Tibial nerve (tissue), 4 donors: ENCODE measurements around the gene PTPRT. TPM values are rescaled to one million over a fixed set of nuclear protein-coding genes. Genes with fewer than 3 reads are reported as not detected.

ENCODE experiments used
- DNase-seq, 2 donors: peaks; one replicate each; pipeline ENCODE4 v3.0.0-alpha.2; 2019; ENCODE audit warnings: low spot score in 2 of 2
- H3K27ac ChIP-seq, 4 donors: fragments of 200-600 bp; sonication (generic) in 3 of 4; one replicate each; pipeline ENCODE4 v1.5.1; 2017 to 2019; ENCODE audit warnings: mild to moderate bottlenecking in 1 of 4
- H3K27me3 ChIP-seq, 2 donors: fragments of 200-600 bp; sonication (generic) in 1 of 2; one replicate each; pipeline versions ENCODE4 v1.5.1 to v1.6.0; 2017 to 2019
- H3K36me3 ChIP-seq, 3 donors: fragments of 200-600 bp; sonication (generic); one replicate each; pipeline ENCODE4 v1.5.1; 2018 to 2019
- H3K4me1 ChIP-seq, 4 donors: fragments of 200-600 bp; sonication (generic) in 3 of 4; one replicate each; pipeline ENCODE4 v1.5.1; 2017 to 2019
- H3K4me3 ChIP-seq, 4 donors: fragments of 200-600 bp; sonication (generic) in 3 of 4; one replicate each; pipeline ENCODE4 v1.5.1; 2017 to 2019; ENCODE audit warnings: mild to moderate bottlenecking in 1 of 4, moderate library complexity in 1 of 4
- H3K9me3 ChIP-seq, 4 donors: fragments of 200-600 bp; sonication (generic) in 3 of 4; one replicate each; pipeline ENCODE4 v1.5.1; 2017 to 2019
- EP300 ChIP-seq, 2 donors: sonication (generic); formaldehyde crosslinking; IDR thresholded peaks; one replicate each; pipeline ENCODE4 v1.6.1; 2017; ENCODE audit warnings: antibody characterized with exemption in 2 of 2, mild to moderate bottlenecking in 1 of 2
- POLR2A ChIP-seq, 2 donors: fragments of 450-650 bp; IDR thresholded peaks; one replicate each; pipeline ENCODE4 v1.6.1; 2017; ENCODE audit warnings: antibody characterized with exemption in 2 of 2, mild to moderate bottlenecking in 2 of 2, moderate library complexity in 2 of 2
- WGBS, 2 donors: methylation state at CpG; one replicate each; pipeline ENCODE4 v1.1.5; 2018; 5-methylcytosine and 5-hydroxymethylcytosine counted together
- total RNA-seq, 4 donors: library from RNA; depleted of rRNA; stranded (reverse); fragments of >200 nt; gene quantifications; one replicate each; pipeline ENCODE4 v1.1.0, GENCODE V29; 2016
- TF ChIP-seq, protein P1 (sequence below), 5 experiments: fragments of 200-600 bp in 3 of 5; fragments of 450-650 bp in 2 of 5; sonication (generic) in 3 of 5; IDR thresholded peaks; one replicate each; pipeline ENCODE4 v1.5.1; 2016 to 2019; ENCODE audit warnings: antibody characterized with exemption in 5 of 5, mild to moderate bottlenecking in 3 of 5, moderate library complexity in 2 of 5

The PTPRT gene
- total RNA-seq, 4 donors from 2014 or later: under 0.01 TPM; not detected in 3

DNA sequence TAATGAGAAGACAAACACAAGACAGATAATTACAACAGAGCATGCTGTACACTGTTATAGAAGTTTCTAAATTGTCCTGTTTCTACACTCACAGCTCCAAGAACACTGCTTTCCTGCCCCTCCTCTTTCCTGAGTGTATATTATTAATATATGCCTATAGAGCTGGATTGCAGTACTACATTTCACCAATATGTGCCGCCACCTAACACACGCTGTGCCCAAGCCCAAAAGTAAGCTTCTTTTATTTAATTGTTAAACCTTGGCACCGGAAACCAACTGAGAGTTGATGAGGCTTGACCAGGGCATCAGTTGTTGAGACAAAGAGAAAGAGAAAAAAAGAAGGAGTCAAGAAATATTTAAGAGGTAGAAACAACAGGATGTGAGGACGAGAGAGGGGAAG, 16.0 kb upstream of the PTPRT start:
- H3K4me1 ChIP-seq: no peaks in the 10 kb centered on the region
- no peak overlapping the region for H3K27ac ChIP-seq
- peaks cover 0 to 4% (median 0%) of the 10 kb centered on the region in 4 donors for H3K9me3 ChIP-seq
- TF ChIP-seq EP300 (IDR thresholded peaks at IDR 0.05) (no peak), POLR2A (IDR thresholded peaks at IDR 0.05) (no peak)
- TF ChIP-seq, protein P1, sequence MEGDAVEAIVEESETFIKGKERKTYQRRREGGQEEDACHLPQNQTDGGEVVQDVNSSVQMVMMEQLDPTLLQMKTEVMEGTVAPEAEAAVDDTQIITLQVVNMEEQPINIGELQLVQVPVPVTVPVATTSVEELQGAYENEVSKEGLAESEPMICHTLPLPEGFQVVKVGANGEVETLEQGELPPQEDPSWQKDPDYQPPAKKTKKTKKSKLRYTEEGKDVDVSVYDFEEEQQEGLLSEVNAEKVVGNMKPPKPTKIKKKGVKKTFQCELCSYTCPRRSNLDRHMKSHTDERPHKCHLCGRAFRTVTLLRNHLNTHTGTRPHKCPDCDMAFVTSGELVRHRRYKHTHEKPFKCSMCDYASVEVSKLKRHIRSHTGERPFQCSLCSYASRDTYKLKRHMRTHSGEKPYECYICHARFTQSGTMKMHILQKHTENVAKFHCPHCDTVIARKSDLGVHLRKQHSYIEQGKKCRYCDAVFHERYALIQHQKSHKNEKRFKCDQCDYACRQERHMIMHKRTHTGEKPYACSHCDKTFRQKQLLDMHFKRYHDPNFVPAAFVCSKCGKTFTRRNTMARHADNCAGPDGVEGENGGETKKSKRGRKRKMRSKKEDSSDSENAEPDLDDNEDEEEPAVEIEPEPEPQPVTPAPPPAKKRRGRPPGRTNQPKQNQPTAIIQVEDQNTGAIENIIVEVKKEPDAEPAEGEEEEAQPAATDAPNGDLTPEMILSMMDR (IDR thresholded peaks at IDR 0.05): no peak
- H3K36me3 ChIP-seq: no peaks in the 10 kb centered on the region
- no peak overlapping the region for H3K4me3 ChIP-seq
- no peaks in the 10 kb centered on the region for H3K27me3 ChIP-seq
- DNase-seq: no peak
- 81 to 87% methylated on average over 4 of the region's 4 CpGs for WGBS, 2 donors

DNA sequence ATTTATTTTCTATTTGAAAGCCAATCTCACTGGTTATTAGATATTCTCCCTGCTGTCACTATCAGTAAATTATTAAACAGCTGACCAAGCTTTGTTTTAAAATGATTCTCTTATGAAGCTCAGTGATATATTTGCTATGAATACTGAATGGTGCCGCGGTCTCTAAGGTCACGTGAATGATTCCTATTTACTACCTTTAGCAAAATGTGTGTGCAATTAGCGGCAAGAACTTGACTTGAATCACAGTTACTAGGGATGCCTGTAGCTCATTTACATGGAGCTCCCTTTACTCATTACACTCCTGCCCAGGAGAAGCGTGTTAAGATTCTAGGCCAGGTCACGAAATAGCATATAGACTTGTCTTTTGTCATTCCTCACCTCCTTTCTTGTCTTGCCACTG, 12.4 kb upstream of the PTPRT start:
- 83 to 85% methylated on average over 6 of the region's 6 CpGs for WGBS, 2 donors
- no peak overlapping the region for H3K4me3 ChIP-seq
- H3K4me1 ChIP-seq: no peaks in the 10 kb centered on the region
- no peaks in the 10 kb centered on the region for H3K36me3 ChIP-seq
- H3K27me3 ChIP-seq: no peaks in the 10 kb centered on the region
- TF ChIP-seq, protein P1 (IDR thresholded peaks at IDR 0.05): no peak
- TF ChIP-seq POLR2A (IDR thresholded peaks at IDR 0.05): no peak
- no peak for TF ChIP-seq EP300 (IDR thresholded peaks at IDR 0.05)
- no peak overlapping the region for H3K27ac ChIP-seq
- no peak for DNase-seq
- H3K9me3 ChIP-seq: no peaks in the 10 kb centered on the region

DNA sequence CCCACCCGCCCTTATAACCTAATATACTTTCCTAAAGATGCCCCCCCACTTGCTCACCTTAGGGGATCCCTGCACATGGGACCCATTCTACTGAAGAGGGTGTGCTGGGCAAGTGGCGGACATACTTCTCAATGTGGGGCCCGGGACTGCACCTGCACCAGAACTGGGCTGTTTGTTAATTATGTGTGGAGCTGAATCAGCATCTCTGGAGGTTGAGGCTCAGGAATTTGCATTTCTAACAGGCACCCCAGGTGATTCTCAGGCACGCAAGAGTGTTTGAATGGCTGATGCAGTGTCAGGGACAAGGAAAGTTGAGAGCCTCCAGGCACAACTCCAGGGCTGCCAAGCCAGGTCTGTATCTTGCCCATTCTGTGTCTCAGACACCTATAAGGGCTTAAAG, 8.9 kb upstream of the PTPRT start:
- H3K9me3 ChIP-seq: no peaks in the 10 kb centered on the region
- WGBS, 2 donors: 63 to 64% methylated on average over 4 of the region's 4 CpGs
- H3K27ac ChIP-seq: no peak overlapping the region
- DNase-seq: no peak
- no peaks in the 10 kb centered on the region for H3K27me3 ChIP-seq
- TF ChIP-seq POLR2A (IDR thresholded peaks at IDR 0.05): no peak
- TF ChIP-seq, protein P1 (IDR thresholded peaks at IDR 0.05): no peak
- TF ChIP-seq EP300 (IDR thresholded peaks at IDR 0.05): no peak
- H3K36me3 ChIP-seq: no peaks in the 10 kb centered on the region
- no peaks in the 10 kb centered on the region for H3K4me1 ChIP-seq
- H3K4me3 ChIP-seq: no peak overlapping the region

DNA sequence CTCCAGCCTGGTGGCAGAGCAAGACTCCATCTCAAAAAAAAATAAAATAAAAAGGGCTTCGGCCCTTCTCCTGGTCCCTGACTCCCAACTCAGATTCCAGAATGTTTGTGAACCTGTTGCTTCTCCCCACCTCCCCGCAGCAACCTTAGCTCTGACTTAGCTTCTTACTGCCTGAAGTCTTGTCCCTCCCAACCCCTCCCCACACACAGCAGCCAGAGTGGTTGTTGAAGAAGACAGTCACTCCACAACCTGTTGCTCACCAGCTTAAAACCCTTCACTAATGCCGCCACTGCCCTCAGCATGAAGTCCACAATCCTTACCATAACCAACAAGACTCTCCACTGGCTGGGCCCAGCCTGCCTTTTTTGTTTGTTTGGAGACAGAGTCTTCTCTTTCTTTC, 6.5 kb upstream of the PTPRT start:
- Histone ChIP-seq H3K9me3 (no peaks in the 10 kb centered on the region), H3K27ac (no peak overlapping the region), H3K27me3 (peaks cover 0 to 12% of the 10 kb centered on the region in 2 donors), H3K36me3 (no peaks in the 10 kb centered on the region), H3K4me3 (no peak overlapping the region), H3K4me1 (no peaks in the 10 kb centered on the region)
- TF ChIP-seq EP300 (IDR thresholded peaks at IDR 0.05) (no peak), POLR2A (IDR thresholded peaks at IDR 0.05) (no peak)
- TF ChIP-seq, protein P1 (IDR thresholded peaks at IDR 0.05): no peak
- 87 to 92% methylated on average over 3 of the region's 3 CpGs for WGBS, 2 donors
- DNase-seq: no peak

DNA sequence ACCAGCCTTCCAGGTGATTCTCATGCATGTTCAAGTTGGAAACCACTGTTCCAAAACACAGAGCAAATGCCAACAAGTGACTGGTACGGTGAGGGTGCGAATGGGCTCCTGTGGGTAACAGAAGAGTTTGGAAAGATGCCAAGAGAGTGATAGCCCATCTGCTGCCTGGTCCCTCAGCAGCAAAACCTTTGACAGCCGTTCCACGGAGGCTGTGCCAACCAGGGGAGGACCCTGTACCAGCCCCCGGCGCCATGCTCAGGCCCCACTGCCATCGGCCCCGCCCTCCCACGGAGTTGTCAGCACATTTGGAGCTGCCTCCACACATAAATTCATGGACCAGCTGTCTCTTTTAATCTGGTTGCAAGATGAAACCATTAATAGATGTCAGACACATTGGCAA, 4.4 kb upstream of the PTPRT start:
- no peak overlapping the region for H3K4me3 ChIP-seq
- H3K9me3 ChIP-seq: no peaks in the 10 kb centered on the region
- WGBS, 2 donors: 84 to 86% methylated on average over 9 of the region's 9 CpGs
- no peak for DNase-seq
- peaks cover 0 to 9% (median 0%) of the 10 kb centered on the region in 4 donors for H3K4me1 ChIP-seq
- TF ChIP-seq, protein P1 (IDR thresholded peaks at IDR 0.05): no peak
- TF ChIP-seq EP300 (IDR thresholded peaks at IDR 0.05) (no peak), POLR2A (IDR thresholded peaks at IDR 0.05) (no peak)
- peaks cover 0 to 28% of the 10 kb centered on the region in 2 donors for H3K27me3 ChIP-seq
- no peaks in the 10 kb centered on the region for H3K36me3 ChIP-seq
- H3K27ac ChIP-seq: no peak overlapping the region
